Spleen (tissue), 7 donors: ENCODE results near the gene PHYH.

ENCODE experiments used
- CTCF ChIP-seq, 11 experiments: fragments of 200-600 bp in 7 of 11; fragments of 450-650 bp in 4 of 11; sonication (generic) in 4 of 11; IDR thresholded peaks in 8 of 11; conservative IDR thresholded peaks in 3 of 11; 1 replicate in 7 of 11; 2 replicates in 4 of 11; pipeline versions ENCODE4 v1.4.0 to v1.8.0; 2016 to 2021; ENCODE audit warnings: antibody characterized with exemption in 11 of 11, inconsistent platforms in 4 of 11, mild to moderate bottlenecking in 1 of 11
- POLR2AphosphoS5 ChIP-seq, 3 donors: sonication (generic); formaldehyde crosslinking; IDR thresholded peaks; one replicate each; pipeline ENCODE4 v1.5.1; 2017; ENCODE audit warnings: antibody characterized with exemption in 3 of 3
- donor health status: DM: no; HTN: no; CAD: no; lungs with moderate emphysema.
- donor health status: DM: no; HTN: no; CAD: no.
- donor health status: DM: no; HTN: no; CAD: no.

DNA sequence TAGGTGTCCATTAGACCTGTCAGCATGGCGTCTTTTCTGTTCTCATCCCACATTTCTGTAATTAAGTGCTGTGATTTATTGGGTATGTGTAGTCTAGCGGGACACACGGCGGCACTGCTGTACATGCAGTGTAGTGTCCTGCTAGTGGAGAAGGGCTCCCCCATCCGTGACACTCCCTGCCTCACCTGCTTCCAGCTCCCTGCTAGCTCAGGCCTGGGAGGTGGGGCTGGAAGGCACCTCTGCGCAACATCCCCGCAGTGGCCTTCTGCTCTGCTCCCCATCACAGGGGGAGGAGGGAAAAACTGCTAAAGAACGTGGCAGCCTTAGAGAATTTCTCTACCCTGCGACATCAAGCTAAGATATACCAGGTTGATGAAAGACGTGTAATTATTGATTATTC is 28.7 kb upstream of the PHYH start:
- TF ChIP-seq CTCF (IDR thresholded peaks at IDR 0.05 in 8 of 11, conservative IDR thresholded peaks at IDR 0.05 in 3 of 11) (no peak), POLR2AphosphoS5 (IDR thresholded peaks at IDR 0.05) (no peak)
